HEK293 (cell line): Measurements from ENCODE around the gene PMP22.
A peak's percentile ranks its signal among the peaks of the same experiment; 100 is the strongest.

Experiments
- CTCF ChIA-PET: fragments of 350-600 bp; formaldehyde crosslinking; extraction: SDS; loops from one replicate; lab custom pipeline; 2021; ENCODE audit warnings: antibody characterized with exemption; lab: Yijun Ruan, JAX
- POLR2A ChIA-PET: fragments of 300-600 bp; formaldehyde crosslinking; extraction: SDS; loops from one replicate; lab custom pipeline; 2020; ENCODE audit warnings: antibody characterized with exemption, inconsistent platforms; lab: Yijun Ruan, JAX
- H3K27ac ChIP-seq: fragments of 200-500 bp; sonication (Bioruptor generic); 2 replicates; pipeline ENCODE4 v1.5.1; 2014; ENCODE audit warnings: low read depth, low read length, control low read depth, inconsistent platforms; ENCODE audit errors: extremely low read depth
- H3K36me3 ChIP-seq, 2 experiments: fragments of 200-500 bp in 1 of 2; sonication (Bioruptor generic) in 1 of 2; 1 replicate in 1 of 2; 2 replicates in 1 of 2; pipeline ENCODE4 v1.5.1; 2014 to 2017; ENCODE audit warnings: inconsistent platforms in 2 of 2, low read length in 2 of 2; ENCODE audit not compliant: control insufficient read depth in 2 of 2, insufficient read depth in 1 of 2
- H3K4me1 ChIP-seq: fragments of 200-500 bp; sonication (Bioruptor generic); 2 replicates; pipeline ENCODE4 v1.5.1; 2014; ENCODE audit warnings: mild to moderate bottlenecking, low read length, inconsistent platforms; ENCODE audit not compliant: control insufficient read depth, insufficient read depth
- H3K4me3 ChIP-seq: 2 replicates; pipeline ENCODE4 v1.5.1; 2011; ENCODE audit warnings: low read depth, mild to moderate bottlenecking, control low read depth, low read length, moderate library complexity
- H3K9me3 ChIP-seq: fragments of 200-500 bp; sonication (Bioruptor generic); 2 replicates; pipeline ENCODE4 v1.5.1; 2014; ENCODE audit warnings: low read depth, low read length, inconsistent platforms; ENCODE audit not compliant: control insufficient read depth, insufficient read depth
- IKZF3 ChIP-seq: fragments of 450-650 bp; IDR thresholded peaks from 2 replicates; pipeline ENCODE4 v1.5.0; 2018; ENCODE audit warnings: missing biosample characterization, mild to moderate bottlenecking, missing genetic modification characterization, moderate library complexity
- MZF1 ChIP-seq: fragments of 450-650 bp; formaldehyde crosslinking; IDR thresholded peaks from 2 replicates; pipeline ENCODE4 v1.5.1; 2017; ENCODE audit warnings: missing biosample characterization, missing genetic modification characterization, borderline replicate concordance
- SP2 ChIP-seq: fragments of 450-650 bp; formaldehyde crosslinking; IDR thresholded peaks from 2 replicates; pipeline ENCODE4 v1.5.1; 2016; ENCODE audit warnings: missing biosample characterization, missing genetic modification characterization
- ZIC2 ChIP-seq: fragments of 450-650 bp; formaldehyde crosslinking; IDR thresholded peaks from 2 replicates; pipeline ENCODE4 v1.5.1; 2016; ENCODE audit warnings: missing biosample characterization, missing genetic modification characterization
- ZNF10 ChIP-seq: fragments of 450-650 bp; formaldehyde crosslinking; IDR thresholded peaks from 2 replicates; pipeline ENCODE4 v1.5.1; 2017; ENCODE audit warnings: missing biosample characterization, missing genetic modification characterization
- ZNF202 ChIP-seq: fragments of 450-650 bp; formaldehyde crosslinking; IDR thresholded peaks from 2 replicates; pipeline ENCODE4 v1.5.1; 2016; ENCODE audit warnings: missing biosample characterization, missing genetic modification characterization, borderline replicate concordance
- ZNF211 ChIP-seq: fragments of 450-650 bp; formaldehyde crosslinking; IDR thresholded peaks from 2 replicates; pipeline ENCODE4 v1.5.1; 2016; ENCODE audit warnings: low read depth, missing biosample characterization, missing genetic modification characterization
- ZNF239 ChIP-seq: fragments of 450-650 bp; formaldehyde crosslinking; IDR thresholded peaks from 2 replicates; pipeline ENCODE4 v1.5.1; 2016; ENCODE audit warnings: missing biosample characterization, missing genetic modification characterization
- ZNF274 ChIP-seq, 2 experiments: fragments of 200-500 bp in 1 of 2; fragments of 450-650 bp in 1 of 2; sonication (Bioruptor generic) in 1 of 2; formaldehyde crosslinking in 1 of 2; IDR thresholded peaks; 2 replicates each; pipeline versions ENCODE4 v1.5.1 to v1.6.1; 2014 to 2016; ENCODE audit warnings: borderline replicate concordance in 1 of 2, inconsistent platforms in 1 of 2, low read length in 1 of 2, missing biosample characterization in 1 of 2, missing genetic modification characterization in 1 of 2
- ZNF350 ChIP-seq: fragments of 450-650 bp; formaldehyde crosslinking; IDR thresholded peaks from 2 replicates; pipeline ENCODE4 v1.5.0; 2017; ENCODE audit warnings: missing biosample characterization, mild to moderate bottlenecking, missing genetic modification characterization
- ZNF394 ChIP-seq: fragments of 450-650 bp; formaldehyde crosslinking; IDR thresholded peaks from 2 replicates; pipeline ENCODE4 v1.5.1; 2016; ENCODE audit warnings: missing biosample characterization, missing genetic modification characterization, mild to moderate bottlenecking, moderate library complexity, borderline replicate concordance
- ZNF473 ChIP-seq: fragments of 450-650 bp; formaldehyde crosslinking; IDR thresholded peaks from 2 replicates; pipeline ENCODE4 v1.5.1; 2017; ENCODE audit warnings: missing biosample characterization, missing genetic modification characterization
- ZNF501 ChIP-seq: fragments of 450-650 bp; formaldehyde crosslinking; IDR thresholded peaks from 2 replicates; pipeline ENCODE4 v1.5.1; 2016; ENCODE audit warnings: missing biosample characterization, missing genetic modification characterization
- ZNF510 ChIP-seq: fragments of 450-650 bp; formaldehyde crosslinking; IDR thresholded peaks from 2 replicates; pipeline ENCODE4 v1.5.1; 2018; ENCODE audit warnings: mild to moderate bottlenecking, missing genetic modification characterization, missing biosample characterization; ENCODE audit not compliant: insufficient replicate concordance
- ZNF518A ChIP-seq: fragments of 450-650 bp; formaldehyde crosslinking; conservative IDR thresholded peaks from 2 replicates; pipeline ENCODE4 v1.5.1; 2016; ENCODE audit warnings: low read depth, missing biosample characterization, missing genetic modification characterization
- ZNF596 ChIP-seq: fragments of 450-650 bp; IDR thresholded peaks from 2 replicates; pipeline ENCODE4 v1.5.0; 2018; ENCODE audit warnings: missing biosample characterization, mild to moderate bottlenecking, missing genetic modification characterization, moderate library complexity
- ZNF621 ChIP-seq: fragments of 450-650 bp; formaldehyde crosslinking; IDR thresholded peaks from 2 replicates; pipeline ENCODE4 v1.5.1; 2017; ENCODE audit warnings: missing biosample characterization, missing genetic modification characterization
- ZNF623 ChIP-seq: fragments of 450-650 bp; formaldehyde crosslinking; IDR thresholded peaks from 2 replicates; pipeline ENCODE4 v1.5.1; 2016; ENCODE audit warnings: missing biosample characterization, missing genetic modification characterization
- ZNF654 ChIP-seq: fragments of 450-650 bp; formaldehyde crosslinking; IDR thresholded peaks from 2 replicates; pipeline ENCODE4 v1.5.1; 2016; ENCODE audit warnings: low read depth, missing biosample characterization, missing genetic modification characterization
- ZNF670 ChIP-seq: fragments of 450-650 bp; formaldehyde crosslinking; IDR thresholded peaks from 2 replicates; pipeline ENCODE4 v1.5.1; 2016; ENCODE audit warnings: missing biosample characterization, missing genetic modification characterization, low read depth
- ZNF701 ChIP-seq: fragments of 450-650 bp; formaldehyde crosslinking; IDR thresholded peaks from 2 replicates; pipeline ENCODE4 v1.5.1; 2016; ENCODE audit warnings: missing biosample characterization, missing genetic modification characterization
- ZNF747 ChIP-seq: fragments of 450-650 bp; formaldehyde crosslinking; IDR thresholded peaks from 2 replicates; pipeline ENCODE4 v1.5.1; 2016; ENCODE audit warnings: missing biosample characterization, missing genetic modification characterization
- ZNF776 ChIP-seq: fragments of 450-650 bp; formaldehyde crosslinking; IDR thresholded peaks from 2 replicates; pipeline ENCODE4 v1.5.0; 2017; ENCODE audit warnings: missing biosample characterization, missing genetic modification characterization, borderline replicate concordance
- ZNF843 ChIP-seq: fragments of 450-650 bp; formaldehyde crosslinking; IDR thresholded peaks from 2 replicates; pipeline ENCODE4 v1.5.1; 2016; ENCODE audit warnings: missing biosample characterization, missing genetic modification characterization
- ZSCAN23 ChIP-seq: fragments of 450-650 bp; formaldehyde crosslinking; IDR thresholded peaks from 2 replicates; pipeline ENCODE4 v1.5.1; 2016; ENCODE audit warnings: missing biosample characterization, missing genetic modification characterization

The PMP22 gene

DNA sequence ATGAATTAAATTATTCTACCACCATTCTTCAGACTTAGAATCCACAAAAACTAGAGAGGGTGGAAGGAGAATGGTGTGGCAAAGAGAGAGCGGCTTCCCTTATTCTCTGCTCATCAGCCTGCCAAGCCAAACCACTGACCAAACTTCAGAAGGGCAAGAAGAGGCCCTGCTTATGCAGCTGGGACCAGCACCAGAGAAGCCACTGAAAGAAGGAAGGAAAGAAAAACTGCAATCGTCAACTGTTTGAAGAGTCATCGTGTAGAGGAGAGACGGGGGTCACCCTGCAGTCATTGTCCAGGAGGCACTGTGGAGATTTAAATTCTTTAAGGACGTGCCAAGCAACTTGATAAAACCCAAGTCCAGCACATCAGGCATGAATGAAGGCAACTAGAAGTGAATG lies 15.6 kb downstream of the PMP22 start (continued):
- TF ChIP-seq ZNF518A (tag by site-specific recombination) (no peak), ZNF623 (no peak), ZIC2 (tag by site-specific recombination) (no peak), ZNF350 (tag by site-specific recombination) (no peak), ZNF501 (tag by site-specific recombination) (no peak)

DNA sequence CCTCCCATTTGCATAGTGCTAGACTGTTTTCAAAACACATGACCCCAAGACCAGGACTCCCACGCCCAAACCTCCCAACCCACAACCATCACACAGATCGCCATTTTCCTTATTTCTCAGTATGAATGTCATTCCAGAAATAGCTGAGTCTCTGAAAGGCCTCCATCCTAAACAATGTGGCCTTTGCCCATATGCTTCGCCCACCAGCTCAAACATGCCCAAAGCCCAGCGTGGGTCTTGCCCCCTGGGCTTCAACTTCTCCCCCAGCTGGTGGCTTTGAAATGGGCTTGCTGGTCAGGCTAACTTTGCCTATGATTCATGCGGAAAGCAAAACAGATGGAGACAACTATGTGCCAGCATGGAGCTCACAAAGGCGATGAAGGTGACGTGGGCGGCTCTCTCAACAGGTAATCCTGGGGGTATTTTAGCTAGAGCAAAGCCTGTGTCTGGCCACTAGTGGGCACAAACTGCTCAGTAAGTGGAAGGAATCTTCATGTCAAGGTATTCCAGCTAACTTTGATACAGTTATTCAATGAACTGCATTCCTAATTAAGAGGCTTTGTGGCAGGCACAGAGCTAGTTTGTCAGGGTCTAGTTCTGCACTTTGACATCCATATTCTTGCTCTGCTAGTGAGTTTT lies 17.1 kb downstream of the PMP22 start:
- H3K27ac ChIP-seq = no peak overlapping the region
- no peaks in the 10 kb centered on the region for H3K9me3 ChIP-seq
- POLR2A ChIA-PET = interaction anchor here (0.5 to 0.6 kb wide), 2 partner anchors 211 to 246 kb away, joined by 4 read pairs; no protein-coding TSS in a partner anchor
- TF ChIP-seq ZNF654 (tag by site-specific recombination) (0 out of 2 replicates have a peak, but pooled peaks have one; percentile 17), IKZF3 (tag by site-specific recombination) (no peak), ZIC2 (tag by site-specific recombination) (peak; percentile 31), ZNF596 (tag by site-specific recombination) (no peak)
- H3K4me3 ChIP-seq = no peak overlapping the region
- H3K4me1 ChIP-seq = no peaks in the 10 kb centered on the region
- peaks cover 0 to 14% of the 10 kb centered on the region in 2 experiments; a peak in 1 of 3 replicates for H3K36me3 ChIP-seq
- CTCF ChIA-PET = interaction anchor here (0.6 to 3.8 kb wide), 16 partner anchors 10 to 994 kb away, joined by 3 to 47 read pairs (median 4); no protein-coding TSS in a partner anchor

- no peak for TF ChIP-seq ZNF239 (tag by site-specific recombination)
- TF ChIP-seq ZNF776 (tag by site-specific recombination) = no peak
- TF ChIP-seq, all 188 proteins: peak for 0
- CTCF ChIA-PET = interaction anchor here (1.5 kb wide), 1 partner anchor 12 kb away, joined by 4 read pairs; no protein-coding TSS in a partner anchor
- Histone ChIP-seq H3K36me3 (no peaks in the 10 kb centered on the region), H3K4me1 (peaks cover 6% of the 10 kb centered on the region; the same call in 1 of the 2 replicates), H3K9me3 (no peaks in the 10 kb centered on the region), H3K4me3 (no peak overlapping the region), H3K27ac (no peak overlapping the region)
- POLR2A ChIA-PET = no interaction called here
Measured at GRCh38 chr17:15245054-15245453, 20.1 kb downstream of the PMP22 start.

DNA sequence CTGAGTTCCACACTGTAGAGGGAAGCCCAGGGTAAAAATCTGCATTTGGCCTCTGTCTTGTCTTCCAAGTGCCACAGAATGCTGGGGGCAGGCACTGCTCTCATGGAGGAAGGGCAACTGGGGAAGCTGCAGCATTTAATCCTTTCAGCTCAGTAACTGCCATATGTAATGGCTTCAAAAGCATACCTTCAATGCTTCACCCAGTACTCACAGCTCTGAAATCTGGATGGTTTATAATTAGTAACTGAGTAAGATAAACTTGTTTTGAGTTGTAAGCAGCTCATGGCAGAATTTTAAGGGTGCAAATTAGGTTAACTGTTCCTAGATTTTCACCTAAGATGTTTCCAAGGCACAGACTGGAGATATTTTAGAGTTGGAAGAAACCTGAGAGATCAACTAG lies 24.5 kb downstream of the PMP22 start:
- ChIA-PET POLR2A (interaction anchor here (0.7 kb wide), 1 partner anchor 1625 kb away, joined by 3 read pairs; no protein-coding TSS in a partner anchor), CTCF (interaction anchor here (0.6 to 1.5 kb wide), 4 partner anchors 10 to 263 kb away, joined by 3 to 7 read pairs (median 4); no protein-coding TSS in a partner anchor)
- Histone ChIP-seq H3K9me3 (no peaks in the 10 kb centered on the region), H3K27ac (no peak overlapping the region), H3K4me3 (no peak overlapping the region), H3K36me3 (peaks cover 0 to 17% of the 10 kb centered on the region in 2 experiments; a peak in 1 of 3 replicates), H3K4me1 (peaks cover 6% of the 10 kb centered on the region; the same call in 1 of the 2 replicates)
- no peak for TF ChIP-seq ZNF843
- no peak for TF ChIP-seq ZNF394 (tag by site-specific recombination)
- TF ChIP-seq ZNF747 (tag by site-specific recombination) = no peak
- no peak for TF ChIP-seq ZNF670 (tag by site-specific recombination)
- no peak for TF ChIP-seq IKZF3 (tag by site-specific recombination)
- TF ChIP-seq ZNF473 (tag by site-specific recombination) = no peak
- TF ChIP-seq ZNF701 (tag by site-specific recombination) = no peak
- TF ChIP-seq ZNF202 (tag by site-specific recombination) = no peak
- TF ChIP-seq ZNF274 (IDR thresholded peaks at IDR 0.05; ENCODE audit: low read length) = no peak
- TF ChIP-seq ZNF274 (tag by site-specific recombination; IDR thresholded peaks at IDR 0.05; ENCODE audit: borderline replicate concordance) = no peak
- TF ChIP-seq ZNF621 (tag by site-specific recombination) = no peak
- no peak for TF ChIP-seq ZNF510
- TF ChIP-seq SP2 = no peak
- TF ChIP-seq MZF1 (tag by site-specific recombination) = no peak
- no peak for TF ChIP-seq ZSCAN23 (tag by site-specific recombination)
- TF ChIP-seq ZNF211 (tag by site-specific recombination) = no peak
- TF ChIP-seq ZNF10 (tag by site-specific recombination) = no peak
